HG03045 (cell line): ENCODE data around the gene MS4A4A.

Experiments
- ATAC-seq: cut with Tn5 transposase; IDR thresholded peaks from one replicate; pipeline ENCODE4 v1.9.1; 2021; ENCODE audit warnings: mild to moderate bottlenecking, moderate library complexity; ENCODE audit not compliant: unreplicated experiment

MS4A4A gene

GRCh38 chr11:60347084-60347797 lies 66.8 kb downstream of the MS4A4A start:
- no peak for ATAC-seq

GRCh38 chr11:60348116-60348515 lies 67.7 kb downstream of the MS4A4A start:
- ATAC-seq: no peak

GRCh38 chr11:60349990-60350389 lies 69.5 kb downstream of the MS4A4A start:
- no peak for ATAC-seq

- ATAC-seq: no peak
Measured at GRCh38 chr11:60357771-60358170, 77.3 kb downstream of the MS4A4A start.
